Measurements from ENCODE around the gene BRAF.

GRCh38 chr7:140972344-140972743, 47.6 kb upstream of the BRAF start:
- no peak for TF ChIP-seq CTCF (IDR thresholded peaks at IDR 0.05; ENCODE audit: low read length)
- TF ChIP-seq EZH2 (optimal IDR thresholded peaks at IDR 0.05; ENCODE audit: low read depth, low read length), result no peak

Measured in MM.1S (cell line).